ENCODE measurements around the gene RAB3A. TPM values are rescaled to one million over a fixed set of nuclear protein-coding genes. Genes with fewer than 3 reads are reported as not detected.

The RAB3A gene
- total RNA-seq, 1 experiment from 2014 or later = 1.9 TPM

- Mint-ChIP-seq H3K27ac (ENCODE audit: unreplicated experiment) (no peak overlapping the region), H3K4me1 (ENCODE audit: low read depth, unreplicated experiment) (no peaks in the 10 kb centered on the region), H3K9me3 (ENCODE audit: low read depth, unreplicated experiment) (no peaks in the 10 kb centered on the region), H3K27me3 (ENCODE audit: unreplicated experiment) (peaks cover 24% of the 10 kb centered on the region), H3K4me3 (ENCODE audit: low read depth, unreplicated experiment) (no peak overlapping the region), H3K36me3 (ENCODE audit: insufficient read depth, unreplicated experiment) (peaks cover 2% of the 10 kb centered on the region)
- intact Hi-C loops (cut with micrococcal nuclease; ENCODE audit: unreplicated experiment) = no loop called here
- TF ChIP-seq CTCF (IDR thresholded peaks at IDR 0.05; ENCODE audit: unreplicated experiment) = no peak
- CTCF ChIA-PET = no interaction called here
- DNase-seq = no peak
- no TSS peak for BruUV-seq (replicated peaks)
Measured at GRCh38 chr19:18218600-18218999, 14.8 kb upstream of the RAB3A start.

- Mint-ChIP-seq H3K4me1 (ENCODE audit: low read depth, unreplicated experiment) (no peaks in the 10 kb centered on the region), H3K4me3 (ENCODE audit: low read depth, unreplicated experiment) (no peak overlapping the region), H3K27ac (ENCODE audit: unreplicated experiment) (no peak overlapping the region), H3K36me3 (ENCODE audit: insufficient read depth, unreplicated experiment) (no peaks in the 10 kb centered on the region), H3K27me3 (ENCODE audit: unreplicated experiment) (peaks cover 24% of the 10 kb centered on the region), H3K9me3 (ENCODE audit: low read depth, unreplicated experiment) (no peaks in the 10 kb centered on the region)
- TF ChIP-seq CTCF (IDR thresholded peaks at IDR 0.05; ENCODE audit: unreplicated experiment) = no peak
- intact Hi-C loops (cut with micrococcal nuclease; ENCODE audit: unreplicated experiment) = no loop called here
- no peak for DNase-seq
- BruUV-seq (replicated peaks) = no TSS peak
- CTCF ChIA-PET = no interaction called here
Measured at GRCh38 chr19:18218159-18218558, 14.3 kb upstream of the RAB3A start.

GRCh38 chr19:18216789-18217188, 12.9 kb upstream of the RAB3A start:
- Mint-ChIP-seq H3K4me3 (ENCODE audit: low read depth, unreplicated experiment) (no peak overlapping the region), H3K27ac (ENCODE audit: unreplicated experiment) (no peak overlapping the region), H3K9me3 (ENCODE audit: low read depth, unreplicated experiment) (no peaks in the 10 kb centered on the region), H3K4me1 (ENCODE audit: low read depth, unreplicated experiment) (no peaks in the 10 kb centered on the region), H3K27me3 (ENCODE audit: unreplicated experiment) (peaks cover 26% of the 10 kb centered on the region), H3K36me3 (ENCODE audit: insufficient read depth, unreplicated experiment) (no peaks in the 10 kb centered on the region)
- CTCF ChIA-PET = no interaction called here
- TF ChIP-seq CTCF (IDR thresholded peaks at IDR 0.05; ENCODE audit: unreplicated experiment) = no peak
- no peak for DNase-seq
- no TSS peak for BruUV-seq (replicated peaks)
- intact Hi-C loops (cut with micrococcal nuclease; ENCODE audit: unreplicated experiment) = no loop called here

- Mint-ChIP-seq H3K4me1 (ENCODE audit: low read depth, unreplicated experiment) (no peaks in the 10 kb centered on the region), H3K27ac (ENCODE audit: unreplicated experiment) (no peak overlapping the region), H3K36me3 (ENCODE audit: insufficient read depth, unreplicated experiment) (no peaks in the 10 kb centered on the region), H3K9me3 (ENCODE audit: low read depth, unreplicated experiment) (no peaks in the 10 kb centered on the region), H3K27me3 (ENCODE audit: unreplicated experiment) (peaks cover 32% of the 10 kb centered on the region), H3K4me3 (ENCODE audit: low read depth, unreplicated experiment) (no peak overlapping the region)
- TF ChIP-seq CTCF (IDR thresholded peaks at IDR 0.05; ENCODE audit: unreplicated experiment) = no peak
- no TSS peak for BruUV-seq (replicated peaks)
- CTCF ChIA-PET = interaction anchor here (0.7 kb wide), 1 partner anchor 10 kb away, joined by 3 read pairs; no protein-coding TSS in a partner anchor
- no peak for DNase-seq
- intact Hi-C loops (cut with micrococcal nuclease; ENCODE audit: unreplicated experiment) = no loop called here
Measured at GRCh38 chr19:18214779-18215433, 11.1 kb upstream of the RAB3A start.
